ENCODE results near the gene ARHGEF39. TPM values are rescaled to one million over a fixed set of nuclear protein-coding genes. Genes with fewer than 3 reads are reported as not detected.
A peak's percentile ranks its signal among the peaks of the same experiment; 100 is the strongest.

Gene ARHGEF39
- total and polyA plus RNA-seq, 9 of the 15 experiments (the other 6 are each of a cell fraction or from before 2014, with no cell fraction given), result 2.8 to 21.7 (median 12.9) TPM

DNA sequence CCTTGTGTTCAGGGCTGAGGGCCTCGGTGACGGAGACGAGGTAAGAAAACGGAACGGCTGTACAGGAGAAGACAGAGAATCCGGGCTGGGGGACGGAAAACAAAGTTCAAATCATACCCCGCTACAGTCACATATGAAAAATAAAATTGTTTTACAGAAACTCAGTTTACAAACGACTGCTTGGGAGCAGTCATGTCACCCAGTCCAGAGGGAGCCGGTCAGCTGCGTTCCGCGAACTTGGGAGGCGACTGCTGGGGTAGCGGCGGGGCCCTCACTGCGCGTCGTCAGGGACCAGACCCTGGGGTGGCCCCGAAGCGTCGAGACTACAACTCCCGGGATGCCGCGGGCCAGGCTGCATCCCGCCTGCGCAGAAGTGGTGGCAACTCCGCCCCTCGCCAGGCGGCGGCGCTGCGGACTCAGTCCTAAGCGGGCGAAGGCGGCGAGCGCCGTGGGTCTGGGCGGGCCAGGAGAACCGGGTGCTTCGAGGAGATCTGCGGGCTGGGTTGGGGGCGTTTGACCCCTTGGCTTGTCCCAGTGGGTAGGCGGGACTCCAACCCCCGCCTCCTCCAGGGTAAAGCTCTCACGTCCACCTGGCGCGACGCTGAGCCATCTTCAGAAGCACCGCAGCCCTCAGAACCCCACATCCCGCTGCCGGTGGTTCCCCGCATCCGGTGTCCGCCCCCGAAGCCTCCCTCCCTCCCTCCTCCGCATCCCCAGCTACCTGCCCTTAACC lies 18.3 kb downstream of the ARHGEF39 start (continued):
- TF ChIP-seq, protein P1, sequence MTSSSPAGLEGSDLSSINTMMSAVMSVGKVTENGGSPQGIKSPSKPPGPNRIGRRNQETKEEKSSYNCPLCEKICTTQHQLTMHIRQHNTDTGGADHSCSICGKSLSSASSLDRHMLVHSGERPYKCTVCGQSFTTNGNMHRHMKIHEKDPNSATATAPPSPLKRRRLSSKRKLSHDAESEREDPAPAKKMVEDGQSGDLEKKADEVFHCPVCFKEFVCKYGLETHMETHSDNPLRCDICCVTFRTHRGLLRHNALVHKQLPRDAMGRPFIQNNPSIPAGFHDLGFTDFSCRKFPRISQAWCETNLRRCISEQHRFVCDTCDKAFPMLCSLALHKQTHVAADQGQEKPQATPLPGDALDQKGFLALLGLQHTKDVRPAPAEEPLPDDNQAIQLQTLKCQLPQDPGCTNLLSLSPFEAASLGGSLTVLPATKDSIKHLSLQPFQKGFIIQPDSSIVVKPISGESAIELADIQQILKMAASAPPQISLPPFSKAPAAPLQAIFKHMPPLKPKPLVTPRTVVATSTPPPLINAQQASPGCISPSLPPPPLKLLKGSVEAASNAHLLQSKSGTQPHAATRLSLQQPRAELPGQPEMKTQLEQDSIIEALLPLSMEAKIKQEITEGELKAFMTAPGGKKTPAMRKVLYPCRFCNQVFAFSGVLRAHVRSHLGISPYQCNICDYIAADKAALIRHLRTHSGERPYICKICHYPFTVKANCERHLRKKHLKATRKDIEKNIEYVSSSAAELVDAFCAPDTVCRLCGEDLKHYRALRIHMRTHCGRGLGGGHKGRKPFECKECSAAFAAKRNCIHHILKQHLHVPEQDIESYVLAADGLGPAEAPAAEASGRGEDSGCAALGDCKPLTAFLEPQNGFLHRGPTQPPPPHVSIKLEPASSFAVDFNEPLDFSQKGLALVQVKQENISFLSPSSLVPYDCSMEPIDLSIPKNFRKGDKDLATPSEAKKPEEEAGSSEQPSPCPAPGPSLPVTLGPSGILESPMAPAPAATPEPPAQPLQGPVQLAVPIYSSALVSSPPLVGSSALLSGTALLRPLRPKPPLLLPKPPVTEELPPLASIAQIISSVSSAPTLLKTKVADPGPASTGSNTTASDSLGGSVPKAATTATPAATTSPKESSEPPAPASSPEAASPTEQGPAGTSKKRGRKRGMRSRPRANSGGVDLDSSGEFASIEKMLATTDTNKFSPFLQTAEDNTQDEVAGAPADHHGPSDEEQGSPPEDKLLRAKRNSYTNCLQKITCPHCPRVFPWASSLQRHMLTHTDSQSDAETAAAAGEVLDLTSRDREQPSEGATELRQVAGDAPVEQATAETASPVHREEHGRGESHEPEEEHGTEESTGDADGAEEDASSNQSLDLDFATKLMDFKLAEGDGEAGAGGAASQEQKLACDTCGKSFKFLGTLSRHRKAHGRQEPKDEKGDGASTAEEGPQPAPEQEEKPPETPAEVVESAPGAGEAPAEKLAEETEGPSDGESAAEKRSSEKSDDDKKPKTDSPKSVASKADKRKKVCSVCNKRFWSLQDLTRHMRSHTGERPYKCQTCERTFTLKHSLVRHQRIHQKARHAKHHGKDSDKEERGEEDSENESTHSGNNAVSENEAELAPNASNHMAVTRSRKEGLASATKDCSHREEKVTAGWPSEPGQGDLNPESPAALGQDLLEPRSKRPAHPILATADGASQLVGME (CRISPR knock-in tag; IDR thresholded peaks at IDR 0.05), result 0 out of 2 replicates have a peak, but pooled peaks have one; percentile 23
- peak; percentile 50; the same call in 1 of the 2 replicates for TF ChIP-seq SMAD4 (CRISPR knock-in tag; conservative IDR thresholded peaks at IDR 0.05)
- TF ChIP-seq ZNF644 (tag; IDR thresholded peaks at IDR 0.05; ENCODE audit: low read depth), result no peak
- TF ChIP-seq HNRNPLL (IDR thresholded peaks at IDR 0.05; ENCODE audit: low read depth, low read length, poor library complexity, severe bottlenecking), result peak; percentile 37
- TF ChIP-seq TRIM24 (IDR thresholded peaks at IDR 0.05), result no peak
- TF ChIP-seq JUN (IDR thresholded peaks at IDR 0.05; ENCODE audit: borderline replicate concordance, low read depth, low read length), result 0 out of 2 replicates have a peak, but pooled peaks have one; percentile 6
- TF ChIP-seq JUN (CRISPR knock-in tag; IDR thresholded peaks at IDR 0.05; ENCODE audit: borderline replicate concordance), result no peak
- TF ChIP-seq RAD21 (CRISPR knock-in tag; conservative IDR thresholded peaks at IDR 0.05 in 1 of 2, IDR thresholded peaks at IDR 0.05 in 1 of 2), result peak; percentile 57 to 77
- TF ChIP-seq, protein P2, sequence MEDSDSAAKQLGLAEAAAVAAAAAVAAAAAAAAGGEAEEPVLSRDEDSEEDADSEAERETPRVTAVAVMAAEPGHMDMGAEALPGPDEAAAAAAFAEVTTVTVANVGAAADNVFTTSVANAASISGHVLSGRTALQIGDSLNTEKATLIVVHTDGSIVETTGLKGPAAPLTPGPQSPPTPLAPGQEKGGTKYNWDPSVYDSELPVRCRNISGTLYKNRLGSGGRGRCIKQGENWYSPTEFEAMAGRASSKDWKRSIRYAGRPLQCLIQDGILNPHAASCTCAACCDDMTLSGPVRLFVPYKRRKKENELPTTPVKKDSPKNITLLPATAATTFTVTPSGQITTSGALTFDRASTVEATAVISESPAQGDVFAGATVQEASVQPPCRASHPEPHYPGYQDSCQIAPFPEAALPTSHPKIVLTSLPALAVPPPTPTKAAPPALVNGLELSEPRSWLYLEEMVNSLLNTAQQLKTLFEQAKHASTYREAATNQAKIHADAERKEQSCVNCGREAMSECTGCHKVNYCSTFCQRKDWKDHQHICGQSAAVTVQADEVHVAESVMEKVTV (CRISPR knock-in tag; IDR thresholded peaks at IDR 0.05), result peak; percentile 31; the same call in 1 of the 2 replicates
- TF ChIP-seq, protein P3, sequence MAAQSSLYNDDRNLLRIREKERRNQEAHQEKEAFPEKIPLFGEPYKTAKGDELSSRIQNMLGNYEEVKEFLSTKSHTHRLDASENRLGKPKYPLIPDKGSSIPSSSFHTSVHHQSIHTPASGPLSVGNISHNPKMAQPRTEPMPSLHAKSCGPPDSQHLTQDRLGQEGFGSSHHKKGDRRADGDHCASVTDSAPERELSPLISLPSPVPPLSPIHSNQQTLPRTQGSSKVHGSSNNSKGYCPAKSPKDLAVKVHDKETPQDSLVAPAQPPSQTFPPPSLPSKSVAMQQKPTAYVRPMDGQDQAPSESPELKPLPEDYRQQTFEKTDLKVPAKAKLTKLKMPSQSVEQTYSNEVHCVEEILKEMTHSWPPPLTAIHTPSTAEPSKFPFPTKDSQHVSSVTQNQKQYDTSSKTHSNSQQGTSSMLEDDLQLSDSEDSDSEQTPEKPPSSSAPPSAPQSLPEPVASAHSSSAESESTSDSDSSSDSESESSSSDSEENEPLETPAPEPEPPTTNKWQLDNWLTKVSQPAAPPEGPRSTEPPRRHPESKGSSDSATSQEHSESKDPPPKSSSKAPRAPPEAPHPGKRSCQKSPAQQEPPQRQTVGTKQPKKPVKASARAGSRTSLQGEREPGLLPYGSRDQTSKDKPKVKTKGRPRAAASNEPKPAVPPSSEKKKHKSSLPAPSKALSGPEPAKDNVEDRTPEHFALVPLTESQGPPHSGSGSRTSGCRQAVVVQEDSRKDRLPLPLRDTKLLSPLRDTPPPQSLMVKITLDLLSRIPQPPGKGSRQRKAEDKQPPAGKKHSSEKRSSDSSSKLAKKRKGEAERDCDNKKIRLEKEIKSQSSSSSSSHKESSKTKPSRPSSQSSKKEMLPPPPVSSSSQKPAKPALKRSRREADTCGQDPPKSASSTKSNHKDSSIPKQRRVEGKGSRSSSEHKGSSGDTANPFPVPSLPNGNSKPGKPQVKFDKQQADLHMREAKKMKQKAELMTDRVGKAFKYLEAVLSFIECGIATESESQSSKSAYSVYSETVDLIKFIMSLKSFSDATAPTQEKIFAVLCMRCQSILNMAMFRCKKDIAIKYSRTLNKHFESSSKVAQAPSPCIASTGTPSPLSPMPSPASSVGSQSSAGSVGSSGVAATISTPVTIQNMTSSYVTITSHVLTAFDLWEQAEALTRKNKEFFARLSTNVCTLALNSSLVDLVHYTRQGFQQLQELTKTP (IDR thresholded peaks at IDR 0.05; ENCODE audit: low read depth in 1 of 2, partially characterized antibody in 2 of 2), result peak in 1 of 2 experiments; percentile 41
- no peak for TF ChIP-seq ZNF121 (CRISPR knock-in tag; conservative IDR thresholded peaks at IDR 0.05)
